Epithelial cell of esophagus (primary cell): ENCODE measurements around the gene ELFN2.

Experiments used
- DNase-seq: peaks from one replicate; pipeline ENCODE4 v3.0.0; 2010; ENCODE audit warnings: low read depth
- H3K4me3 ChIP-seq: 2 replicates; pipeline ENCODE4 v1.5.1; 2011; ENCODE audit warnings: mild to moderate bottlenecking, low read length, control low read depth
- TF ChIP-seq, protein P1 (sequence below): IDR thresholded peaks from 2 replicates; pipeline ENCODE4 v1.5.1; 2011; ENCODE audit warnings: low read depth, mild to moderate bottlenecking, low read length, control low read depth, inconsistent platforms; ENCODE audit not compliant: insufficient read depth; ENCODE audit errors: missing control alignments

The ELFN2 gene

DNA sequence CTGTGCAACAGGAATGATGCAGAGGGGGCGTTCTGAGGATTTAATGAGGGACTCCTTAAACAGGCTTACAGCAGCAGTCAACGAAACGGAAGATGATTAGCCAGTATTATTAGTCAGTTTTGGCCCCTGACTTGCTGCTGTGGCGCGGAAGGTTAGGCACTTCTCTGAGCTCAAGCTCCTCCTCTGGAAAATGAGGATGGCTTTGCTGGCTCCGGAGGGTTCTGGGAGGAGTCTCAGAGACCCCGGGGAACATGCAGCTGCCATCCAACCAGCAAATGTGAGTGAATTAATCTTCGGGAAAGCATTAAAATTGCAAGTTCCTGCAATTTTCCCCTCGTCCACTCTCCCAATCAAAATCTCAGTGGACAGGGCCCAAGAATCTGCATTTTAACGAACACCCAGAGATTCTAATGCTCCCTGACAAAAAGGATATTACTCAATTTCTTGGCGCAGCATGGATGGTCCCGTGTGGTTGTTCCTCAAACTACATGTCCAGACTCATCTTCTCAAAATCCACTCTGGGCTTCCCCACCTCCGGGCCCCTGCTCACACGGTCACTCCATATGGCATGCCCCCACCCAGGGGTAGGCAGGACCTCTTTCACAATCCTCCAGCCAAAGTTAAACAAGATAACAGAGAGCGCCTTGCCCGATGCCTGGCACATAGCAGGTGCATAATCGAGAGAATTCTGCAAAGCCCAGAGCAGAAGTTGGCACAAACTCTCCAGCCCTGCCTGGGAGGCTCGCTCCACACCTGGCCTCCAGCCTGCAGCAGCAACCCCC is 6.4 kb downstream of the ELFN2 start:
- H3K4me3 ChIP-seq = peak overlapping the region; percentile 31
- TF ChIP-seq, protein P1, sequence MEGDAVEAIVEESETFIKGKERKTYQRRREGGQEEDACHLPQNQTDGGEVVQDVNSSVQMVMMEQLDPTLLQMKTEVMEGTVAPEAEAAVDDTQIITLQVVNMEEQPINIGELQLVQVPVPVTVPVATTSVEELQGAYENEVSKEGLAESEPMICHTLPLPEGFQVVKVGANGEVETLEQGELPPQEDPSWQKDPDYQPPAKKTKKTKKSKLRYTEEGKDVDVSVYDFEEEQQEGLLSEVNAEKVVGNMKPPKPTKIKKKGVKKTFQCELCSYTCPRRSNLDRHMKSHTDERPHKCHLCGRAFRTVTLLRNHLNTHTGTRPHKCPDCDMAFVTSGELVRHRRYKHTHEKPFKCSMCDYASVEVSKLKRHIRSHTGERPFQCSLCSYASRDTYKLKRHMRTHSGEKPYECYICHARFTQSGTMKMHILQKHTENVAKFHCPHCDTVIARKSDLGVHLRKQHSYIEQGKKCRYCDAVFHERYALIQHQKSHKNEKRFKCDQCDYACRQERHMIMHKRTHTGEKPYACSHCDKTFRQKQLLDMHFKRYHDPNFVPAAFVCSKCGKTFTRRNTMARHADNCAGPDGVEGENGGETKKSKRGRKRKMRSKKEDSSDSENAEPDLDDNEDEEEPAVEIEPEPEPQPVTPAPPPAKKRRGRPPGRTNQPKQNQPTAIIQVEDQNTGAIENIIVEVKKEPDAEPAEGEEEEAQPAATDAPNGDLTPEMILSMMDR = peak; percentile 19

DNA sequence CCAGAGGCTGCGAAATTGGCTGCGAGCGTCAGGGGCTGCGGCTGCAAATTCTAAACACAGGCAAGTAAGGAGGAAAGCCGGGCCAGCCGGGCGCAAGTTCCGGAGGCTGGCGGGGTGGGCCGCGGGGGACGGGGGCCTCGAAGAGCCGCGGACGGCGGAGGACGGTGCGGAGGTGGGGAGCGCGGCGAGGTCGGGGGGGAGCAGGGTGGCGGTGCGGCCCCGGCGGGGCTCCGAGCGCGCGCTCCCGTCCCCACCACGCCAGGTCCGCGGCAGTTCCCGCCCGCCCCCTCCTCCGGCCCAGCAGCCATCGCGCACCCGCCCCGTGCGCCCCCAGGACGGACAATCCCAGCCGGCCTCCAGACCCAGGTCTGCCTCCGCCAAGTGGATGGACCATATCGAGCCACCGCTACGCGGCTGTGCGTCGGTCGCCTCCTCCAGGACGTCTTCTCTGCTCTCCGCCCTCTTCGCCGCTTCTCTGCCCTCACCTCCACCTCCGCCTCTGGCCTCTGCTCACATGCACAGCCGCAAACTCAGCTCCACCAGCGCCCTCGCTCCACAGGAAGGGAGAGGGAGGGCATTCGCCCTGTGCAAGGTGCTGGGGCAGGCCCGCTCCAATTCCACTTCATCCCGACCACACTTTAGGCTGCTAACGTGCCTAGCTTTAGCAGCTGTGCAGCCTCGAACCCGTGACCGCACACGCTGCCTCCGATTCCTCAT is 7.2 kb downstream of the ELFN2 start:
- peak overlapping the region; percentile 31 for H3K4me3 ChIP-seq

More for the DNA sequence above, 6.4 kb downstream of the ELFN2 start:
- peak; percentile 50 for DNase-seq

DNA sequence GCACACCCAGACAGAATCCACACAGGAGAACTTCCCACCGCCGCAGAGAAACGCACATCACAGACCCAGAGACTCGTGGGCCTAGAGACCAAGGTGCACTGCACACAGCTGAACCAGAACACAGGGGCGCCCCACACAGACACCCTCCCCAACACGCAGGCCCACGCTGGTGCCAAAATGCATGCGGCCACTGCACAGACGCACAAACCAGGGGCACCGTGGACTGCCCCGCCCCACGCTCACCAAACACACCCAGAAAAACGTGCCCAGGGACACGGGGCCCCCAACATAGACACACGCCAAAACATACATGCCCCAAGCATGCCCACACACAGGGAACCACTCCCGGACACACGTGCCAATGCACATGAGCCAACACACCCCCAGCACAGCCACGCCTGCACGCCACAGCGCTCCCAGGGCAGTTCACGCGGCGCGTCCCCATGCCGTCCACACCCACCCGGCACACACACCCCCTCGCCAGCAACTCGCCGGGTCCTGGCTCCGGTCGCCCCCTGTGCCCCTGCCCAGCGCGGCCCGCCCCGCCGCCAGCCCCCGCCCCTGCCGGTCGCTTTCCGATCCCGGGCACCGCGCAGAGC is 7.8 kb downstream of the ELFN2 start:
- TF ChIP-seq, protein P1 = no peak
- H3K4me3 ChIP-seq = peak overlapping the region; percentile 19
- DNase-seq = peak; percentile 43

More for the DNA sequence above, 7.2 kb downstream of the ELFN2 start:
- TF ChIP-seq, protein P1 = no peak
- peak; percentile 42 for DNase-seq

DNA sequence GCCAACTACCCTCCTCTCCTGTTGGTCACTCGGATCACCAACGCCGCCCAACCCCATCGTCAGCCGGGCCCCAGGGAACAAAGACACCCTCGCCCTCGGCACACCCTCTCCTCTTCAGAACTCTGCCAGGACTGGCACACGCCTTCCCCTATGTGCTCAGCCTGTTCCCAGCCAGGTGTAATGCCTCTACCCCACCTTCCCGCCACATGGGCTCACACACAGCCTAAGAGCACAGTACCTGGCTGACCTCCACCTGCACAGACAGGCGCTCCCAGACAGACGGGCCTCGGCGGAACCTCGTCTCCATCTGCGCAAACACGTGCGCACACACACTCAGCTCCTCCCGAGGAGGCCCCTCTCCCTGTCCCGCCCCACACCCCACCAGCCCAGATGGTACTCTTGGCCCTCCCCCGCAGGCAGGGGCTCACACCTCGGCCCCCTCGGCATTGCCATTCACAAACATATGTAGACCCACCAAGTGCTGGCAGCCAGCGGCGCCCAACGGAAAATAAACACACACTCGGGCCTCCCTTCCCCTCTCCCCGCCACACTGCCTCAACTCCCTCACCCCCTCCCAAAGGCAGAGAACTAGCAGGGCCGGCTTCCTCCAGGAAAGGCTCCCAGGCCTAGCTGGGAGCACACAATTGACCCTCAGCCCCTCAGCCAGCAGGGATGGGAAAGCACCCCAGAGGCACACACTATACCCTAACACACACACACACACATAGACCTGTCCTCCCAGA is 8.5 kb downstream of the ELFN2 start:
- TF ChIP-seq, protein P1 = peak; percentile 5
- DNase-seq = peak; percentile 49
- H3K4me3 ChIP-seq = no peak overlapping the region

DNA sequence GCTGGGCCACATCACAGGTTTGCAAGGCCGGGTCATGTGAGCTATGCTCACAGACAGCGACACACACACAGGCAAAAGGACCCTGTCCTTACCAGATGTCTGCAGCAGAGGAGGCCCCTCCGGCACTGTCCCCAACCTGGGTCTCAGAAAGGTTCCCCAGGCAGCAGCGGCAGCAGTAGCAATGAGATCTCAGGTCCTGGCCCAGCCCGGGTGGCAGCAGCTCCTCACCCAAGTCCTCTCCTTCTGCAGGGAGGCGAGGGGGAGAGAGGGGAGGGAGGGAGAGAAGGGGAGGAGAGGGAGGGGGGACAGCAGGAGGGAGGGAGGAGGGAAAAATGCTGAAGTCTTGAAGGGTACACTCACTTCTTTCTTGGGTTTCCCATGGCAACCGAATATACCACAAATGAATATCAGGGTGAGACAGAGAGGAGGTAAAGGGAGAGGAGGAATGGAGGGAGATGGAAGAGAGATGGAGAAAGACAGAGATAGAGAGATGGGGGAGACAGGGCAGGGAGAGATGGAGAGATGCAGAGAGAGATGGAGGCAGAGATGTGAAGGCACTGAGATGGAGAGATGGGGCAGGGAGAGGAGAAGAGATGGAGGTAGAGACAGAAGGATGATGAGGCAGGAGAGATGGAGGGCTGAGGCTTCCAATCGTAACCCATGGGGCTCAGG is 9.5 kb downstream of the ELFN2 start:
- TF ChIP-seq, protein P1 = no peak
- no peak for DNase-seq
- H3K4me3 ChIP-seq = no peak overlapping the region

DNA sequence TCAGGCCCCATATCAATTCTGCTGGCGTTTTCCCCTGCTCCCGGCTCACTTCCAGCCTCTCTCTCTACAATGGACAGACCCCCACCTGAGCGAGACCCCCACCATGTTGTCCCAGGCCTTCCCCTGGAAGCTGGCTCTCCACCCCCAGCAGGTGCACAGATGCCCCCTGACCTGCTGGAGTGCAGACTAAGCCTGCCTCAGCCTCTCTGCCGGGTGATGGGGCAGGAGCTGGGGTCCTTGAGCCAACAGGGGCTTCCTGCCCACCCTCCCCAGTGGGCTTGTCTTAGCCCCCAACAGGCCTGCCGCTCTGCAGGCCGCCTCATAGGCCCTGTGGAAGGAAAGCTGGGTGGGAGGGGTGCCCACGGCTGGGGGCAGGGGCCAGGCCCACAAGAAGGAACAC is 10.0 kb downstream of the ELFN2 start:
- H3K4me3 ChIP-seq = no peak overlapping the region
- DNase-seq = no peak
- TF ChIP-seq, protein P1 = no peak
